ENCODE measurements around the gene BST1.

- TF ChIP-seq POLR2A (IDR thresholded peaks at IDR 0.05) (no peak), CTCF (IDR thresholded peaks at IDR 0.05) (no peak)
Observed at GRCh38 chr4:15707363-15707715, 4.5 kb downstream of the BST1 start.

All from body of pancreas (tissue), 4 donors.